NCI-H146 treated with DMSO at 0.1 percent for 48 hours (cell line): Measurements from ENCODE around the gene DAB2IP.
"Not testable (repeated sequence)": the region's sequence is repeated elsewhere in the genome, so short reads cannot be mapped to it uniquely, and the experiment has no call there.

Experiments
- DNase-seq: peaks from one replicate; lab custom pipeline; 2025; ENCODE audit not compliant: unreplicated experiment; lab: John Stamatoyannopoulos, UW

Gene DAB2IP

DNA sequence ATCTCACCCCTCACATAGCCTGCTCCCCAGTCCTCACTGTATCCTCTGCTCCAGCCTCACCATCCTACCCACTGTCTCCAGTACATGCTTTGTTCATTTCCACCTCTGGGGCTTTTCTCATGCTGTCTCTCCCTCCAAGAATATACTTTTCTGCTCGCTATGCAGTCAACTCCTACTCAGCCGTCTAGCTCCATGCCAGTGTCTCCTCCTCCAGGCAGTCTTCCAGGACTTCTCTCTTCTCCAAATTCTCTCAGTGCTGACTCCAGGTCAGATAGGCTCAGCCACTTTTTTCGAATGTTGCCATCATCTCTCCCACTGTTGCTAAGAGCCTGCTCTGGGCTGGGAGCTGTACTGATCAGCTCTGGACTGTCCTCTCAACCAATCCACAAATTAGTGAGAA lies 8.0 kb upstream of the DAB2IP start:
- DNase-seq = no peak

DNA sequence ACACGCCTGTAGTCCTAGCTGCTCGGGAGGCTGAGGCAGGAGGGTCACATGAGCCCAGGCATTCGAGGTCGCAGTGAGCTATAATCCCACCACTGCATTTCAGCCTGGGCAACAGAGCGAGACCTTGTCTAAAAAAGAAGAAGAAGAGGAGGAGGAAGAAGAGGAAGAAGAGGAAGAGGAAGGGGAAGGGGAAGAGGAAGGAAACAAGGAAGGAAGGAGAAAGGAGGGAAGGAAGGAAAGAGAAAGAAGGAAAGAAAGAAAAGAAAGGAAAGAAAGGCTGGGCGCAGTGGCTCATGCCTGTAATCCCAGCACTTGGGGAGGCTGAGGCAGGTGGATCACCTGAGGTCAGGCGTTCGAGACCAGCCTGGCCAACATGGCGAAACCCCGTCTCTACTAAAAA lies 7.4 kb upstream of the DAB2IP start:
- DNase-seq = not testable (repeated sequence)

DNA sequence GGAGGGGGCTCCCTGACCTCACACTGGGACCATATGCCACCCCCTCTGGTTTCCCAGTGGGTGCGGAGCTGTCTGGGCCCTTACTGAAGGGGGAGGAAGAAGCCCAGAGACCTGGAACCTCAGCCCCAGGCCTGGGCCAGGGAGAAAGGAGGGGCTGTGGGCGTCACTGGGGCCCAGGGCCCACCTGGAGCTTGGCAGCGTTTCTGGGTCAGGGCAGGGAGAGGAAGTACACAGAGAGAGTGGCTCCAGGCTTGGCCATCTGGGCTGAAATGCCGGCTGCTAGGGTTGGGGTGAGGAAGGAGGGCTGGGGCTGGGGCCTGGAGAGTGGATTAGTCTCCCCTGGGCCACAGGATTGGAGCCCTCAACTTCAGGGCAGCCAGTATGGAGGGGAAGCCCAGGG lies 6.4 kb upstream of the DAB2IP start:
- no peak for DNase-seq

DNA sequence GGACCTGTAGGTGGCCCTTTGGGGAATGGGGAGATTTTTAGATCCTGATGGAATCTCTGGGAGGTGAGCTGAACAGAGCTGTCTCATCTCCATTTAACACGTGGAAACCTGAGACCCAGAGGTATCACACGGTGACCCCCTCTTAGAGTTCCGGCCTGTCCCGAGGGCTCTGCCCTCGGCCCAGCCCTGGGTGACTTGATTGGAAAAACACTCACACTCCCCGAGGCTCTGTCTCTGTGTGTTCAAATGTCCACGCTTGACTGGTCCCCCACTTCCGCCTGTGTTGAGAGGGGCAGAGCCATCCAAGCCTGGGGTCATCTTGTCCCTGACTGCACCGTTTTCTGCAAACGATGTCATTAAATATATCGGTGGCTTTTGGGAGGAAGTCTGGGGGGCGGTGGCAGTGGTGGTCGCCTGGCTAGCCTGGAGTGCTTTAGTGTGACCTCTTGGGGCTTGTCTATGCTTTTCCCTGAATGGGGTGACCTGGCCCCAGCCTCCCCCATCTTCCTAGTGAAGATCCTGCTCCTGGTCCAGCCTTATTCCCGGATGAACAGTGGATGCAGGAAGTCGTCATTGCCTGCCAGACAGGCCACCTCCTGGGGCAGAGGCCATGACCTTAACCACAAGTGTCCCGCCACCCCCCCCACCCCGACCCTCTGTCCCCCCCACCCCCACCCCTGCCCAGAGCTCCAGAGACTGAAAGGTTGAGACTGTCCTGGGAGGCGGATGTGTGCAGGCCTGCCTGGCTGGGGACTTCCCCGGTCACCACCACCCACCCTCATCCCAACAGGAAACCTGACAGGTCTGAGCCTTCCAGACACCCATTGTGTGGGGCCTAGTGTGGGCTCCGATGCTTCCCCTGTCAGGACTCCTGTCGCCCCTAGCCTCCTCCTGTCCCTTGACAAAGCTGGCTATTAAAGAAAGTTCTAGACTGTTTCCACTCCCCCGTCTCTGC lies 5.3 kb upstream of the DAB2IP start:
- DNase-seq = no peak

DNA sequence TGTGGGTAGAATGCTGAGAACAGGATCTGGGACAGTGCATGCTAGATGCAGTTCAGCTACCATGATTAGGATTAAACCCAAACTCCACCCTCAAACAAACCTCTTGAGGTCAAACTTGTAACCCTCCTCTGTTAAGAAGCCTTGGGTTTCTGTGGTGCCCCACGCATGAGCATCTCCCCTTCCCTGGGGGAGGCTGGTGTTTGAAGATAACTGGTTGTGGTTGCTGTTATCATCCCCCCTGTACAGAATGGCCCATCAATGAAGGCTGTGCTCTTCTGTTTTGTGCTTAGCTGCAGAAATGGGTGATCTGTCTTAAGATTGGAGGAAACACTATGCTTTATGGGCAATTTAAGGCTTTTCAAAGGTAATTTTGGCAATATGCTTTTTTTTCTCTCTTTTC lies 4.4 kb upstream of the DAB2IP start:
- DNase-seq = no peak

DNA sequence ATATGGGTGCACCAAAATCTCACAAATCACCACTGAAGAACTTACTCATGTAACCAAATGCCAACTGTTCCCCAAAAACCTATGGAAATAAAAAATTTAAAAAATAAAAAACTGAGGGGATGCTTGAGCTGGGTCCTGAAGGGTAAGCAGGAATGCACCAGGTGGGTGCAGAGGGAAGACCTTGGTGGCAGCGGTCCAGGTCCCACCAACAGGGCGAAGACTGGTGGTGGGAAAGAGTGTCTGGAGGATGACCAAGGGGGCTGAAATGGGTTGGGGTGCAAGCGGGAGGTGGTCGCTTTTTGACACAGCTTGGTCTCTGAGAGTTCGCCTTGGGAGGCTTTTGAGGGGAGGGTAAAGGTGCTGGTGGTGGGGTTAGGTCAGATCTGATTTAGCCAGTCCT lies 3.3 kb upstream of the DAB2IP start:
- no peak for DNase-seq

DNA sequence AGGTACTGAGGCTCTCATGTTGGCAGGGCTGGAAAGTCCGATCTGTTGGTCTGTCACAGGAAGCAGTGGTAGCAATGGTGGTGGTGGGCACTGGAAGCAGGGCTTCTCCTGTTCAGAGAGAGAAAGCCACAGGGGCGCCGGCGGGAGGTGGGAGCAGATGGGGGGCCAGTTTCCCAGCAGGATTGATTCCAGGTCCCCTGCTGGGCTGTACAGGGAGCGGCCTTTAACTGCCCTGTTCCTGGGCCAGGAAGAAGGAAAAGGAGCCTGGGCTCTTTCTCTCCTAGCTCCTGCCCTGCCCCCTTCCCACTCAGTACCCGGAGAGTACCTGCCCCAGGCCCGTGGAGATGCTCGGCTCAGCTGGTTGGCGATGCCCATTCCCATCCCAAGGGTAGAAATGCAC lies 2.6 kb upstream of the DAB2IP start:
- no peak for DNase-seq

DNA sequence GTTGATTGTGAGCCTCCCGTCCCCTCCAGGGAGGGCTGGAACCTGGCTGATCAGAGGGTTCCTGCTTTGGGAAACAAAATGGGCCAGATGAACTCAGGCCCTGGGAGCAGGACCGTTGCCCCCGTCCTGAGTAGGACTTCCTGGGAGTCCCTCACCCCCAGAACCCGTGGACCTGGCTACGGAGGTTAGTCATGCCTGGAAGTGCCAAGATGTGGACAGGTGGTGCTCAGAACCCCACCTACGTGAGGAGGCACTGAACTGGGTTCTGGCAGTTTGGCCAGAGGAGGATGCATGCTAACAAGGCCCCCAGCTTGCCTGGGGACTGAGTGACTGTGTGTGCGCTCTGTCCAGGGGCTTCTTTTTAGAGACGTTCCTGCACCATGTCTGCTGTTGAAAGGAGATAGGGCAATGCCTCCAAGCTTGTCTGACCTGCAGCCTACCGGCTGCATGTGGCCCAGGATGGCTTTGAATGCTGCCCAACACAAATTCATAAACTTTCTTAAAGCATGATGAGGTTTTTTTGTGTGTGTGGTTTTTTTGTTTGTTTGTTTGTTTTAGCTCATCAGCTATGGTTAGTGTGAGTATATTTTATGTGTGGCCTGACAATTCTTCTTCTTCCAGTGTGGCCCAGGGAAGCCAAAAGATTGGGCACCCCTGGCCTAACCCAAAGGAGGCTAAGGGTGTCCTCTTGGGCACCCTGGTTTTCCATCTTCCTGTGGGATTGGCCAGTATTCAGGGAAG lies 1.8 kb upstream of the DAB2IP start:
- DNase-seq = no peak

DNA sequence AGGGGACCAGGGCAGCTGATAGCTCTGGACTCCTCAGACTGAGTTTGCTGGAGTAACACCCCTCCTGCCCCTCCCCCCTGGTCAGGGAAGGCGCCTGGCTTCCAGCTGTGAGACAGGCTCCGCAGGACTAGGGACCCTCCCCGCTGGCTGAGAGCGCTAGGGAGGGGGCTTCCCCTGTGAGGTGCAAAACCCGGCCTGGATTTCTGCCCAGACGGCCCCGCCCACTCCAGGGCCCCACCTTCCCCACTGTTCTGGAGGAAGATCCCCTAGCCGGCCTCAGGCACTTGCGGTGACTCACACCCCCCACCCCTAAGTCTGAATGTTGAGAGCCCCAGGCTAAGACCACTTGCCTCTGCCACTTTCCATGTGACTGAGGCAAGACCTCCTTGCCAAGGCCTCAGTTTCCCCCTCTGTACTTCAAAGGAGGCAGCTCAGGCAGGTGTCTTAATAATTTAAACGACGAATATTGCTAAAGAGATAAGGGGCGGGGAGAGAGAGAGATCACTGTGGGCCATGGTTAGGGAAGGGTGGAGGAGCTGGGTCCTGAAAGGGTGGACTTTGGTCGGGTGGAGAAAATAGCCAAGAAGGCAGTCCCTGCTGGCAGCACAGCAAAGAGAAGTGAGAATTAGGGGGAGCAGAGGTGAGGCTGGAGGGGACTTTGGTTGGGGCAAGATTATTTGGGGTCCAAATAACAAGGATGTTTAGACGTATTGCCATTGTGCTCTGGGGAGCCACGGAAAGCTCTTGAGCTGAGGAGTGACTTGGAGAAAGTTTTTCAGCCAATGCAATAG lies 1.0 kb upstream of the DAB2IP start:
- DNase-seq = no peak

DNA sequence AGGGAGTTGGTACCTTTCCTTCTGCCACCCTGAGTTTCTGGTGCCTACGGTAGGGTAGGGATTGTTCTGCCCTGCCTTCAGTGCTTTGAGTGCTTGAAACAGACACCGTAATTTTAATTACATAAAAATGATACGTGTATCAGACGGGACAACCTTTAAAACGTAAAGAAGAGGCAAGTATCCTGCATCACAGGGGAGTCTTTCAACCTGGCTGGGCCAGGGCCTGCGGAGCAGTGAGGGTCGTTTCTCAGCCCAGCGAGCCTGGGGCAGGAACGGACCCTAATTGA lies 483 bp upstream of the DAB2IP start:
- DNase-seq = no peak

DNA sequence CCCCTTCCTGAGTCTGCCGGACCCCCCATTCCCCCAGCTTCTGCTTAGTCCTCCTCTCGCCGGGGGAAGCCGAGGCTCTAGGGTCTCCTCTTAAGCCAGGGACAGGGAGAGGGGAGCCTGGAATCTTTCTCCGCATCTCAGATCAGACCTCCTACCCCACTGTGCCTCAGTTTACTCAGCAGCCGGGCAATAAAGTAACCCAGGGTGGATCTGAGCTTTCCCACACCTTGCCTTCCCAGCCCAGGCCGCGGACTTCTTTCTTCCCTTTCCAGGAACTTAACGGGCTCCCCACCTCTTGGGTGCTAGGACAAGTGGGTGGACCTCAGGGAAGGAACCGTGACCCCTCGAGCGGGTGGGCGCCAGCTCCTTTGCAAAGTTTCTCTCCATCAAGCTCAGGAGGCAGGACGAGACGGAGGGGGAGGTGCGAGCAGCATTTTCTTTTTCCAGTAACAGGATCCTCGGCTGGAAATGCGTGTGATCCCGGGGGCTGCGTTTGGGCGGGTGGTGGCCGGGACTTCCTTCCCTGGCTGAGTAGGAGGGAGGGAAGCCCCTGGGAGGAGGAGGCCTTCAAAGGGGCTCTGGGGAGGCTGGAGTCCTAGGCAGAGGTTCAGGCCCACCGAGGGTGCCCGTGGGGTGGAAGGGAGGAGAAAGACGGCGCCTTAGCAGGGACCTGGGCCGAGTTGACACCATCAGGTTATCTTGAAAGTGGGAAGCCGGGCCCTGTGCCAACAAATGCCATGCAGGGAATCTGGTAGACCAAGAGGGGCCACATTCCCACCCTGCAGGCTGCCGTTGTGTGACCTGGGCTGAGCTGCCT lies 795 bp downstream of the DAB2IP start:
- no peak for DNase-seq

DNA sequence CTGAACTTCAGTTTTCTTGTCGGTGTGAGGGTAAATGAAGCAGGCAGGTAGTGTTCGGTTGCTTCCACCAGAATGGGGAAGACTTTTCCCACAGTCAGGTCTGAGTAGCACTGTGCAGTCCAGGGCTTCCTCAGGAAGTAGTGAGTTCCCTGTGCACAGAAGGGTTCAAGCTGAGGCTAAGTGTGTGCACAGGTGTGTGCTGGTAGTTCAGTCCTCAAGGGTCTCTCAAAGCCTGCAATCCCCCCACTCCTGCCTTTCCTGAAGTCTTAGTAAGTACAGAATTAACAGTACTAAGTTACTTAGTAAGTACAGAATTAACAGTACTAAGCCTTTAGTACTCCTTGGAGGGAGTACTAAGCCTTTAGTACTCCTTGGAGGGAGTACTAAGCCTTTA lies 1.4 kb downstream of the DAB2IP start:
- DNase-seq = no peak

DNA sequence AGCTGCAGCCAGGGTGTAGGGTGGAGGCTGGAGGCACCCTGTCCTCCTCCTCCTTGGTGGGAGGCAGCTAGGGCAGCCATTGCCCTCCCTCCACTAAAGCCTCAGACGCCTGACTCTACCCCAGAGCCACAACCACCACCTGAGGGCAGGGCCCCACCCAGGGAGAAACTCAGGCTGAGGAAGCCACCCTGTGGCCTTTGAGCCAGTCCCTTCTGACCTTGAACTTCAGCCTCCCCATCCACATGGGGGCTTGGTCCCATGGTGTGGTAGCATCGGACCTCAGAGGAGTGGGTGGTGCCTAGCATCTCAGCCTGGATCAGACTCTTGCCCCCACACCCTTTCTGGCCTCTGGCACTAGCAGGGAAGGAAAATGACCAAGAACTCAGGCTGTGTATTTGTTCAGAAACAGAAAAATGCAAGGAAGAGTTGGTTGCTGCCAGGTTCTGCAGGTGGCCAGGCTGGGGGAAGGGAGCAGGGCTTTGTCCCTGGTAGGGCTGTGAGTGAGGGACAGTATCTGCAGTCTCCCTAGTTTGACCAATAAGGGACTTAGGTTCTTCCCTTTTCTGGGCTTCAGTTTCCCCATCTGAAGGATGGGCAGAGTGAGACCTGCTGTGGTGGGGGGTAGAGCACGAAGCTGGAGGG lies 3.2 kb downstream of the DAB2IP start:
- DNase-seq = no peak

DNA sequence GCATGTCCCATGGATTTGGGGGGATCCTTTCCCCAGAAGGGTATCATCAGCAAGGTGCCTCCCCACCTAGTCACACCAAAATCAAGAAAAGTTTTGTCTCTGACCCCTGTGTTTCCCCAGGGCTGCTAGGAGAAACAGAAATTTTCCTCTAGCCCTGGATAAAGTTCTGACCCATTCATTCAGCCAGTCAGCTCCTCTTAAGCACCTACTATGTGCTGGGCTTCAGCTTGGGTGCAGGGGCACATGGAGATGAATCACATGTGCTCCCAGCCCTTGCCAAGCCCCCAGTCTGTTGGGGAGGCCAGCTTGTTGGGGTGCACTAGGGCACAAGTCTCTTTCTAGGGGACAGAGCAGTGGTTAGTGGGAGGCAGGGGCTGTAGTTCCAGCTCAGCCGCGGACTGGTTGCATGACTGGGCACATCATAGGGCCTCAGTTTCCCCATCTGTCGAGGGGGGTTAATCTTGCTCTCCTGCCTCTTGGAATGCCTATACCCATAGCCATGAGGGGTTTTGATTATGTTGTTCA lies 3.9 kb downstream of the DAB2IP start:
- DNase-seq = no peak

DNA sequence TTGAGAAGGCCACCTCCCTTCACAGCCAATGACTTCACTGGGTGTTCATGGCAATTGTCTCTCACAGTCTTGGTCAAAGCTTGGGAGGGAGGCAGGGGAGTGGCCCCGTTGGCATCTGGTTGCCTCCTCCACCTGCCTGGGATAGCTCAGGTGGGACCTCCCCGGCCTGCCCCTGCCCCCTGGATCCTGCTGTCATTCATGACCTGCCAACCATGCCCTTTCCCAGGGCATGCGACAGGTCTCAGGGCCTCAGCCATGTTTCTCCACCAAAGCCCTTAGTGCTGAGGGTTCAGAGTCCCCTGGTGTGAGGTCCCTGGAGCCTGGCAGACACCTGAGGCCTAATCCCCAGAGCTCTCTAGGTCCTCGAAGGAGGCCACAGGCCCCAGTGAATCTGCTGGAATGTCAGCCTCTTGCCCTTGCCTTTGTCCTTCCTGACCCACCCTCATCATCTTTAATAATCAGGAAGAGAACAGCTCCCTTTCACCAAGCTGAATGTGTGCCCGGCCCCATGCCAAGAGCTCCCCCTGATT lies 5.6 kb downstream of the DAB2IP start:
- no peak for DNase-seq

DNA sequence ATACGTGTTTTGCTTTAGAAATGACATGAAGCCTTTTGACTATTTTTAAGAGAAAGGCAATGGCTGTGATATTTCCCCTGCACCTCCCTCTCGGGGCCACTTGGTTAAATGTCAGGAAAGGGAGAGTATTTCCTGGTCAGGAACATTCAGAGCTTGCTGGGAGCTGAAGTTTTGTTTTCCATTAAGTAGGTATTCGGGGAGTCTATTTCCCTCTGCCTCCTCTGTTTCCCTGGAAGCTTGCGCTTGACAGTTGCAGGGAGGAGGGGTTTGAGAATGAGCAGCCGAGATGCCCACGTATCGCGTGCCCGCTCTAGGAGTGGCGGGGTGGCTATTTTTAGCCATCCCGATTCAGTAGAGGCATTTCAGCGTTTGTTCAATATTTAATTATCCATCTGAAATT lies 6.7 kb downstream of the DAB2IP start:
- DNase-seq = no peak

DNA sequence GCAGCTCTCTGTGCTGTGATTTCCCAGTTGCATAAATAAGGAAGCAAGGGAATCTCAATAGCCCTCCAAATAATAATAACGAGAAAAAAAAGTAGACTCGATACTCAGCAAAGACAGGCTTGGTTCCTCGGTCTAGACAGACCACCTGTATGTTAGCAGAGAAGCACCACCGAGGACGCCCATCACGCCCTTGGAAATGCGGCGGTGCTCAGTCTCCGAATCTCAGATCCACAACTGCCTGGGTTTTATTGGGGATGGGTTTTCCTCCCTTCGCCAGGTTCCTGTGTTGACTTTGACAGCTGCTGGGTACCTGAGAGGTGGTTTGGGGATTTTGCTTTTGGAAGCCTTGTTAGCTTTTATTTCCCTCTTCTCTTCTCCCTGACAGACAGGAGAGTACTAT lies 7.2 kb downstream of the DAB2IP start:
- DNase-seq = no peak

DNA sequence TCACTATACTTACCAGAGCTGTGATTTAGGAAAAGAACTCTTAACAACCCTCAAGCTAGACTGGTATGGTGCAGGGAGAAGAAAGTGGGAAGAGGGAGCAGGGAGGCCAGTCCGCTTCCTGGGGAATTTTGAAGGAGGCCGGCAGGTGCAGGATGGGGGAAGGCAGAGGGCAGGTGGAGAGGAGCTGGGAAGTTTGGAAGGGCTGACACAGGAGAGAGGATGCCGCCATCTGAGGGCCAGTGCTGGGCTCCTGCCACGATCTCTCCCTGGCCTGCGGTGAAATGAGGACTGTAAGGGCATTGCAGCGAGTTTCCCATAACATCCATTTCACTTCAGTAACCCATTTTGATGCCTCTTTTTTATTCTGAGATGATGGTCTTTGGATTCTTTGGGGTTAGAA lies 8.9 kb downstream of the DAB2IP start:
- DNase-seq = no peak

DNA sequence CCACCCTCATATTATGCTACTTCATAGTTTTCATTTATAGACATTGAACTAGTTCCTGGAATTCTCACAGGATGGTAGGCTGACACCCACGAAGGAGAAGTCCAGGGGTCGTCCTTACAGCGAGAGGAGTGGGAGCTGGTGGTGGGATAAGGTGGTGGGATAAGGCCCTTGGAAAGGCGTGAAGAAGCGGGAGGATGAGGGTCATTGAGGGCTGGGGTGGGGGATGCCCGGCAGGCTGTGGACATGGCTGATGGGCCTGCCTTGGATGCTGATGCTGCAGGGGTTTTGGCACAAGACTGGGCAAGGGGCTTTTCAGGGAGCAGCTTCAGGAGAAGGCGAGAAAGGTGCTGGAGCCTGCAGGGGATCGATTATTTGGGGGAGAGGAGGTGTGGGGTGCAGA lies 9.4 kb downstream of the DAB2IP start:
- DNase-seq = no peak

DNA sequence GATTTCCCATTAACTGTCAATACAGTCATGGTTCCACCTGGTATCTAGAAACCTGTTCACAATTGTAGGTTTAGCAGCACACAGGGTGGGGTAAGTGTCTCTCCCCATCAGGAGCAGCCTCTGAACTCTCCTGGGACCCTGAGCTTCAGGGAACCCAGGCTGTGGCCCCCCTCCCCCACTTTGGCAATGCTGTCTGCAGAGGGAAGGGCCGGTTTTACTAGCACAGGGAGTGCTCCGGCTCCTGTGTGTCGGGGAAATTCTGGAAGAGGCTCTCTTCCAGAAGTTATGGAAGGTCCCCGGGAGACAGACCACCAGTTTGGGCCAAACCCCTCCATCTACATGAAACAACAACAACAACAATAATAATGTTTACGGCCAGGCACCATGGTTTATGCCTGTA lies 9.9 kb downstream of the DAB2IP start:
- no peak for DNase-seq
